Measurements from ENCODE around the gene SLC5A7.

- TF ChIP-seq CTCF (IDR thresholded peaks at IDR 0.05) (no peak), POLR2A (IDR thresholded peaks at IDR 0.05) (no peak), POLR2AphosphoS5 (IDR thresholded peaks at IDR 0.05) (no peak), EP300 (IDR thresholded peaks at IDR 0.05) (no peak)
These were observed 43.6 kb downstream of the SLC5A7 start for GRCh38 chr2:108029912-108030311.

Data from suprapubic skin (tissue), 4 donors.